ENCODE results near the gene USP25.

The USP25 gene

GRCh38 chr21:15868940-15869339, 139.2 kb downstream of the USP25 start:
- Histone ChIP-seq H3K4me2 (ENCODE audit: insufficient read depth, low read length, poor library complexity, severe bottlenecking) (no peak overlapping the region), H2AK5ac (ENCODE audit: low read depth, low read length) (no peak overlapping the region), H3K9me3 (replicated peaks in 1 of 2; ENCODE audit: control insufficient read depth in 2 of 2, insufficient read depth in 1 of 2, low read depth in 1 of 2, low read length in 2 of 2) (no peaks in the 10 kb centered on the region), H3K27ac (replicated peaks; ENCODE audit: low read length) (no peak overlapping the region), H4K91ac (ENCODE audit: low read depth, low read length, poor library complexity) (no peak overlapping the region), H3K4me1 (ENCODE audit: control insufficient read depth in 2 of 2, insufficient read depth in 1 of 2, low read depth in 1 of 2, low read length in 2 of 2) (no peaks in the 10 kb centered on the region), H2BK120ac (ENCODE audit: low read depth, low read length) (no peak overlapping the region), H2BK15ac (ENCODE audit: low read length) (no peak overlapping the region), H3K14ac (ENCODE audit: low read length) (no peak overlapping the region), H2AFZ (ENCODE audit: low read length) (no peak overlapping the region), H3K9ac (ENCODE audit: low read depth, low read length, poor library complexity) (no peak overlapping the region), H3K4me3 (ENCODE audit: low read length in 2 of 2) (no peak overlapping the region), H2BK12ac (ENCODE audit: low read length) (no peak overlapping the region), H4K8ac (ENCODE audit: low read depth, low read length) (no peak overlapping the region), H3K36me3 (replicated peaks in 1 of 2; ENCODE audit: control insufficient read depth in 2 of 2, insufficient read depth in 2 of 2, low read length in 2 of 2) (peaks cover 0 to 80% of the 10 kb centered on the region in 2 donors), H3K4ac (ENCODE audit: low read length) (no peak overlapping the region), H2BK5ac (ENCODE audit: low read length) (no peak overlapping the region), H3K79me1 (ENCODE audit: low read depth, low read length) (no peaks in the 10 kb centered on the region), H3K27me3 (ENCODE audit: control insufficient read depth in 3 of 3, insufficient read depth in 3 of 3, low read depth in 1 of 3, low read length in 3 of 3) (no peaks in the 10 kb centered on the region), H3K23ac (ENCODE audit: low read depth, low read length, poor library complexity) (no peak overlapping the region), H3K18ac (ENCODE audit: low read length) (no peak overlapping the region)
- DNase-seq (ENCODE audit: low spot score): no peak
- no CpG with 5 or more reads among the region's 4 CpGs for WGBS, 2 donors (ENCODE audit: extremely low coverage in 2 of 2, insufficient read length in 2 of 2, insufficient replicate concordance in 1 of 2)

DNA sequence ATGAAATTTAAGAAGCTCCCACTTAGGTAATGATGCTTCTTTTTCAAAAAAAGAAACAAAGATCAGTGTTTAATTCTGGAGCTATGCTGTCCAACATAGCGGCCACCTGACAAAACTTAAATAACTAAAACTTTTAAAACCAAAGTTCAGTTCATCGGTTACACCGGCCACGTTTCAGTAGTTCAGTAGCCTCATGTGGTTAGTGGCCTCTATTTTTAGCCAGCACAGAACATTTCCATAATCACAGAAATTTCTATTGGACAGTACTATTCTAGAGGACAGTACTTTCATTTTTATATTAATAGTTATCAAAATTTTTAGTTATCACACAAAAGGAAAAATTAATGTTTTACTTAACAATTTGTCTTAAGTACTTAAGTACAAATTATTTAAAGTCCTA, 141.0 kb downstream of the USP25 start:
- H2BK15ac ChIP-seq (ENCODE audit: low read length): no peak overlapping the region
- H2AFZ ChIP-seq (ENCODE audit: low read length): no peak overlapping the region
- H3K4me2 ChIP-seq (ENCODE audit: insufficient read depth, low read length, poor library complexity, severe bottlenecking): no peak overlapping the region
- no peak overlapping the region for H2AK5ac ChIP-seq (ENCODE audit: low read depth, low read length)
- H3K4ac ChIP-seq (ENCODE audit: low read length): no peak overlapping the region
- H3K9ac ChIP-seq (ENCODE audit: low read depth, low read length, poor library complexity): no peak overlapping the region
- peaks cover under 1 to 82% of the 10 kb centered on the region in 2 donors for H3K36me3 ChIP-seq (replicated peaks in 1 of 2; ENCODE audit: control insufficient read depth in 2 of 2, insufficient read depth in 2 of 2, low read length in 2 of 2)
- H2BK5ac ChIP-seq (ENCODE audit: low read length): no peak overlapping the region
- no peaks in the 10 kb centered on the region for H3K27me3 ChIP-seq (ENCODE audit: control insufficient read depth in 3 of 3, insufficient read depth in 3 of 3, low read depth in 1 of 3, low read length in 3 of 3)
- H3K27ac ChIP-seq (replicated peaks; ENCODE audit: low read length): no peak overlapping the region
- H4K8ac ChIP-seq (ENCODE audit: low read depth, low read length): no peak overlapping the region
- no peaks in the 10 kb centered on the region for H3K9me3 ChIP-seq (replicated peaks in 1 of 2; ENCODE audit: control insufficient read depth in 2 of 2, insufficient read depth in 1 of 2, low read depth in 1 of 2, low read length in 2 of 2)
- no peak overlapping the region for H2BK12ac ChIP-seq (ENCODE audit: low read length)
- no CpG with 5 or more reads among the region's 4 CpGs for WGBS, 2 donors (ENCODE audit: extremely low coverage in 2 of 2, insufficient read length in 2 of 2, insufficient replicate concordance in 1 of 2)
- no peaks in the 10 kb centered on the region for H3K79me1 ChIP-seq (ENCODE audit: low read depth, low read length)
- no peak overlapping the region for H3K23ac ChIP-seq (ENCODE audit: low read depth, low read length, poor library complexity)
- DNase-seq (ENCODE audit: low spot score): no peak
- no peak overlapping the region for H3K4me3 ChIP-seq (ENCODE audit: low read length in 2 of 2)
- no peaks in the 10 kb centered on the region for H3K4me1 ChIP-seq (ENCODE audit: control insufficient read depth in 2 of 2, insufficient read depth in 1 of 2, low read depth in 1 of 2, low read length in 2 of 2)
- no peak overlapping the region for H3K18ac ChIP-seq (ENCODE audit: low read length)
- no peak overlapping the region for H3K14ac ChIP-seq (ENCODE audit: low read length)
- H2BK120ac ChIP-seq (ENCODE audit: low read depth, low read length): no peak overlapping the region
- no peak overlapping the region for H4K91ac ChIP-seq (ENCODE audit: low read depth, low read length, poor library complexity)

DNA sequence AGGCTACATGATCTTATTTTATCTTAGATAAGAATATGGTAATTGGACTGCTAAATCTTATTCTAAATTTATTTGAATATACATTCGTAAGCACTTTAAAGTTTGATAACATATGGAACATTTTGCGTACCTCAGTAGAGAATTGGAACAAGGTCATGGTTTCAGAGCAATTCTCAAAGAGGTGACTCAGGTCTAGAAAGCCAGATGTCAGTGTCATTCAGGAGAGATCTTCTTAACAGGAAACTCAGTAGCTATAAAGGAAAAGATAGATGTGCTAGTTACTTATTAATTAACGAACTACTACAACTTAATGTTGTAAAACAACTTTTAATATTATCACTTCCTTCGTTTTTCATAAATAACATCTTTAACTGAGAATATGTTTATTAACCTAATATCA, 142.5 kb downstream of the USP25 start:
- H3K79me1 ChIP-seq (ENCODE audit: low read depth, low read length): no peaks in the 10 kb centered on the region

GRCh38 chr21:15874615-15875014, 144.8 kb downstream of the USP25 start:
- H2BK12ac ChIP-seq (ENCODE audit: low read length): no peak overlapping the region
- no peak overlapping the region for H2BK120ac ChIP-seq (ENCODE audit: low read depth, low read length)
- H4K8ac ChIP-seq (ENCODE audit: low read depth, low read length): no peak overlapping the region
- H3K23ac ChIP-seq (ENCODE audit: low read depth, low read length, poor library complexity): no peak overlapping the region
- H2AFZ ChIP-seq (ENCODE audit: low read length): no peak overlapping the region
- peaks cover 3 to 72% of the 10 kb centered on the region in 2 donors for H3K36me3 ChIP-seq (replicated peaks in 1 of 2; ENCODE audit: control insufficient read depth in 2 of 2, insufficient read depth in 2 of 2, low read length in 2 of 2)
- no peak overlapping the region for H3K4me3 ChIP-seq (ENCODE audit: low read length in 2 of 2)
- H3K9me3 ChIP-seq (replicated peaks in 1 of 2; ENCODE audit: control insufficient read depth in 2 of 2, insufficient read depth in 1 of 2, low read depth in 1 of 2, low read length in 2 of 2): no peaks in the 10 kb centered on the region
- H2BK5ac ChIP-seq (ENCODE audit: low read length): no peak overlapping the region
- no peak overlapping the region for H3K4ac ChIP-seq (ENCODE audit: low read length)
- no peak overlapping the region for H2AK5ac ChIP-seq (ENCODE audit: low read depth, low read length)
- H3K18ac ChIP-seq (ENCODE audit: low read length): no peak overlapping the region
- H3K79me1 ChIP-seq (ENCODE audit: low read depth, low read length): no peaks in the 10 kb centered on the region
- H3K27me3 ChIP-seq (ENCODE audit: control insufficient read depth in 3 of 3, insufficient read depth in 3 of 3, low read depth in 1 of 3, low read length in 3 of 3): no peaks in the 10 kb centered on the region
- H3K9ac ChIP-seq (ENCODE audit: low read depth, low read length, poor library complexity): no peak overlapping the region
- H3K27ac ChIP-seq (replicated peaks; ENCODE audit: low read length): no peak overlapping the region
- WGBS, 2 donors (ENCODE audit: extremely low coverage in 2 of 2, insufficient read length in 2 of 2, insufficient replicate concordance in 1 of 2): no CpG with 5 or more reads among the region's 5 CpGs
- H3K14ac ChIP-seq (ENCODE audit: low read length): no peak overlapping the region
- H2BK15ac ChIP-seq (ENCODE audit: low read length): no peak overlapping the region
- H3K4me1 ChIP-seq (ENCODE audit: control insufficient read depth in 2 of 2, insufficient read depth in 1 of 2, low read depth in 1 of 2, low read length in 2 of 2): no peaks in the 10 kb centered on the region
- DNase-seq (ENCODE audit: low spot score): no peak
- no peak overlapping the region for H3K4me2 ChIP-seq (ENCODE audit: insufficient read depth, low read length, poor library complexity, severe bottlenecking)
- H4K91ac ChIP-seq (ENCODE audit: low read depth, low read length, poor library complexity): no peak overlapping the region

More for the DNA sequence above, 142.5 kb downstream of the USP25 start:
- Histone ChIP-seq H3K14ac (ENCODE audit: low read length) (no peak overlapping the region), H3K18ac (ENCODE audit: low read length) (no peak overlapping the region), H3K4me1 (ENCODE audit: control insufficient read depth in 2 of 2, insufficient read depth in 1 of 2, low read depth in 1 of 2, low read length in 2 of 2) (no peaks in the 10 kb centered on the region), H3K36me3 (replicated peaks in 1 of 2; ENCODE audit: control insufficient read depth in 2 of 2, insufficient read depth in 2 of 2, low read length in 2 of 2) (peaks cover 1 to 72% of the 10 kb centered on the region in 2 donors), H3K27ac (replicated peaks; ENCODE audit: low read length) (no peak overlapping the region), H2BK120ac (ENCODE audit: low read depth, low read length) (no peak overlapping the region), H4K8ac (ENCODE audit: low read depth, low read length) (no peak overlapping the region), H2BK15ac (ENCODE audit: low read length) (no peak overlapping the region), H3K4me2 (ENCODE audit: insufficient read depth, low read length, poor library complexity, severe bottlenecking) (no peak overlapping the region), H2BK5ac (ENCODE audit: low read length) (no peak overlapping the region), H3K4me3 (ENCODE audit: low read length in 2 of 2) (no peak overlapping the region), H3K23ac (ENCODE audit: low read depth, low read length, poor library complexity) (no peak overlapping the region), H3K27me3 (ENCODE audit: control insufficient read depth in 3 of 3, insufficient read depth in 3 of 3, low read depth in 1 of 3, low read length in 3 of 3) (no peaks in the 10 kb centered on the region), H3K4ac (ENCODE audit: low read length) (no peak overlapping the region), H2BK12ac (ENCODE audit: low read length) (no peak overlapping the region), H4K91ac (ENCODE audit: low read depth, low read length, poor library complexity) (no peak overlapping the region), H2AK5ac (ENCODE audit: low read depth, low read length) (no peak overlapping the region), H3K9me3 (replicated peaks in 1 of 2; ENCODE audit: control insufficient read depth in 2 of 2, insufficient read depth in 1 of 2, low read depth in 1 of 2, low read length in 2 of 2) (no peaks in the 10 kb centered on the region), H3K9ac (ENCODE audit: low read depth, low read length, poor library complexity) (no peak overlapping the region), H2AFZ (ENCODE audit: low read length) (no peak overlapping the region)
- no peak for DNase-seq (ENCODE audit: low spot score)
- 100% methylated on average over 1 of the region's 4 CpGs; no CpG with 5 or more reads in 1 of the 2 donors for WGBS, 2 donors (ENCODE audit: extremely low coverage in 2 of 2, insufficient read length in 2 of 2, insufficient replicate concordance in 1 of 2)
